GM19438 (cell line): Measurements from ENCODE around the gene ADGRL4.

Experiments
- ATAC-seq: cut with Tn5 transposase; IDR thresholded peaks from one replicate; pipeline ENCODE4 v1.9.1; 2021; ENCODE audit warnings: low read depth; ENCODE audit not compliant: unreplicated experiment

ADGRL4 gene

GRCh38 chr1:78840453-78841271, 165.9 kb downstream of the ADGRL4 start:
- ATAC-seq, result no peak
